Adrenal gland (tissue), 12 donors: ENCODE measurements around the gene MYL3. TPM values are rescaled to one million over a fixed set of nuclear protein-coding genes. Genes with fewer than 3 reads are reported as not detected.

Experiments
- DNase-seq, 7 donors: peaks; one replicate each; pipeline ENCODE4 v3.0.0-alpha.2; 2019 to 2020
- H3K27ac ChIP-seq, 5 donors: fragments of 200-600 bp; sonication (generic) in 4 of 5; 1 replicate in 3 of 5; 2 replicates in 2 of 5; pipeline versions ENCODE4 v1.5.1 to v1.8.0; 2016 to 2020; ENCODE audit warnings: mild to moderate bottlenecking in 1 of 5
- H3K27me3 ChIP-seq: fragments of 200-600 bp; 2 replicates; pipeline ENCODE4 v1.8.0; 2021
- H3K36me3 ChIP-seq, 2 donors: fragments of 200-600 bp; replicated peaks in 1 of 2; 1 replicate in 1 of 2; 2 replicates in 1 of 2; pipeline versions ENCODE4 v1.5.1 to v1.8.0; 2018 to 2022
- H3K4me1 ChIP-seq, 2 donors: fragments of 200-600 bp; replicated peaks in 1 of 2; 1 replicate in 1 of 2; 2 replicates in 1 of 2; pipeline versions ENCODE4 v1.5.1 to v1.8.0; 2018 to 2021
- H3K4me3 ChIP-seq, 4 donors: fragments of 200-600 bp; sonication (generic) in 3 of 4; one replicate each; pipeline ENCODE4 v1.5.1; 2016 to 2018
- H3K9me3 ChIP-seq, 3 donors: fragments of 200-600 bp; sonication (generic) in 1 of 3; replicated peaks in 1 of 3; 1 replicate in 2 of 3; 2 replicates in 1 of 3; pipeline versions ENCODE4 v1.5.1 to v1.8.0; 2016 to 2021
- POLR2A ChIP-seq, 2 donors: fragments of 450-650 bp; IDR thresholded peaks; one replicate each; pipeline ENCODE4 v1.6.1; 2017; ENCODE audit warnings: antibody characterized with exemption in 2 of 2, mild to moderate bottlenecking in 2 of 2, moderate library complexity in 1 of 2
- WGBS, 4 donors: extraction: QIAGEN DNeasy Blood & Tissue Kit in 2 of 4; methylation state at CpG; one replicate each; pipeline versions ENCODE4 v1.1.5 to v1.1.7; 2013 to 2017; 5-methylcytosine and 5-hydroxymethylcytosine counted together
- intact Hi-C, 2 donors: fragments of 100-400 bp; cut with DNase I; formaldehyde crosslinking; loops; one replicate each; pipeline versions ENCODE4 v1.14.1 to v1.15.0; 2022 to 2023
- polyA plus RNA-seq, 3 donors: library from polyadenylated mRNA; stranded (reverse); fragments of 200-250 nt in 2 of 3; fragments of 350-450 nt in 1 of 3; fragmentation: Illumina TruSeq in 1 of 3; extraction: RNeasy Lipid Tissue Mini Kit (QIAGEN cat#74804) in 1 of 3; gene quantifications; one replicate each; pipeline ENCODE4 v1.2.3, GENCODE V29; 2013 to 2014
- total RNA-seq, 9 donors: library from RNA; depleted of rRNA in 4 of 9; stranded (reverse); fragments of >200 nt in 4 of 9; fragments of 120-200 nt in 1 of 9; fragmentation: NEBNext Ultra II Directional in 1 of 9; extraction: Animal tissue kit (Norgen Biotek cat#: 25700) in 1 of 9; gene quantifications; one replicate each; pipeline versions ENCODE4 v1.1.0 to v1.2.4, GENCODE V29; 2013 to 2023
- TF ChIP-seq, protein P1 (sequence below), 6 experiments: fragments of 450-650 bp in 4 of 6; fragments of 200-600 bp in 2 of 6; sonication (generic) in 1 of 6; IDR thresholded peaks; 1 replicate in 5 of 6; 2 replicates in 1 of 6; pipeline versions ENCODE4 v1.5.1 to v1.8.0; 2016 to 2021; ENCODE audit warnings: antibody characterized with exemption in 6 of 6, mild to moderate bottlenecking in 2 of 6, moderate library complexity in 1 of 6
- donor health status: healthy with polysubstance abuse.
- donor health status: Bipolar disorder and iron deficiency.
- donor health status: DM: yes; HTN: yes; CAD: no.
- donor health status: DM: no; HTN: no; CAD: no.
- donor health status: DM: no; HTN: no; CAD: no.
- donor health status: DM: yes; HTN: yes; CAD: no.

The MYL3 gene
- total and polyA plus RNA-seq, 12 donors: 1.4 to 12.7 (median 4.6) TPM; not detected in 1

DNA sequence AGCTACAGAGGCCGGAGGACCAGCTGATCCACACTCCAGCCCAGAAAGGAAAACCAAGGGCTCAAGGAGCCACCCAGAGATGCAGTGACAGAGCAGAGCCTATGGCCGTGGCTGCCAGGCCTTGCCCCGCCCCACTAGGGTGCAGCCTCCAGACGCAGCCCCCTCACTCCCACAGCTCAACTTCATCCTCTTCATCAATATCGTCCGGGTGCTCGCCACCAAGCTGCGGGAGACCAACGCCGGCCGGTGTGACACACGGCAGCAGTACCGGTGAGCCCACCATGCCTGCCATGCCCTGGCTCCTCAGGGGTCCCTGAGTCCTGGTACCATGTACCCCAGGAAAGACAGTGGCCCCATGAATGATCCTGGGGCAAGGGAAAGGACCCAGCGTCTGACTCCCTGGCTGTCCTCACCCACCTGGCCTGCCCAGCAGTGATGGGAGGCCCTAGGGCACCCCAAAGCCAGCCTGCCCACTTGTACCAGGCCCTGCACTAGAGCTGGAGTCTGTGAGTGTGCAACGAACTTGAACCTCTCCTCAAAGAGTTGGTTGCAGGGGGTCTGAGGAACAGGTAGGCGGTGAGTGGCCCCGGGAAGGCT lies 38.4 kb upstream of the MYL3 start:
- no peak for TF ChIP-seq POLR2A (IDR thresholded peaks at IDR 0.05)
- TF ChIP-seq, protein P1, sequence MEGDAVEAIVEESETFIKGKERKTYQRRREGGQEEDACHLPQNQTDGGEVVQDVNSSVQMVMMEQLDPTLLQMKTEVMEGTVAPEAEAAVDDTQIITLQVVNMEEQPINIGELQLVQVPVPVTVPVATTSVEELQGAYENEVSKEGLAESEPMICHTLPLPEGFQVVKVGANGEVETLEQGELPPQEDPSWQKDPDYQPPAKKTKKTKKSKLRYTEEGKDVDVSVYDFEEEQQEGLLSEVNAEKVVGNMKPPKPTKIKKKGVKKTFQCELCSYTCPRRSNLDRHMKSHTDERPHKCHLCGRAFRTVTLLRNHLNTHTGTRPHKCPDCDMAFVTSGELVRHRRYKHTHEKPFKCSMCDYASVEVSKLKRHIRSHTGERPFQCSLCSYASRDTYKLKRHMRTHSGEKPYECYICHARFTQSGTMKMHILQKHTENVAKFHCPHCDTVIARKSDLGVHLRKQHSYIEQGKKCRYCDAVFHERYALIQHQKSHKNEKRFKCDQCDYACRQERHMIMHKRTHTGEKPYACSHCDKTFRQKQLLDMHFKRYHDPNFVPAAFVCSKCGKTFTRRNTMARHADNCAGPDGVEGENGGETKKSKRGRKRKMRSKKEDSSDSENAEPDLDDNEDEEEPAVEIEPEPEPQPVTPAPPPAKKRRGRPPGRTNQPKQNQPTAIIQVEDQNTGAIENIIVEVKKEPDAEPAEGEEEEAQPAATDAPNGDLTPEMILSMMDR (IDR thresholded peaks at IDR 0.05): no peak
- Histone ChIP-seq H3K4me1 (peaks cover 0 to 5% of the 10 kb centered on the region in 2 donors), H3K4me3 (no peak overlapping the region), H3K27ac (no peak overlapping the region), H3K9me3 (no peaks in the 10 kb centered on the region), H3K27me3 (peaks cover 11% of the 10 kb centered on the region), H3K36me3 (no peaks in the 10 kb centered on the region)
- 93 to 97% (median 93%) methylated on average over 6 to 17 of the region's 17 CpGs for WGBS, 4 donors
- DNase-seq: peak in 1 of 7 donors; percentile 4
- intact Hi-C loops: loop anchor here in 1 of 2 donors (5.0 kb wide), 1 partner anchor 39 kb away; the partner anchor contains the start of gene MYL3

DNA sequence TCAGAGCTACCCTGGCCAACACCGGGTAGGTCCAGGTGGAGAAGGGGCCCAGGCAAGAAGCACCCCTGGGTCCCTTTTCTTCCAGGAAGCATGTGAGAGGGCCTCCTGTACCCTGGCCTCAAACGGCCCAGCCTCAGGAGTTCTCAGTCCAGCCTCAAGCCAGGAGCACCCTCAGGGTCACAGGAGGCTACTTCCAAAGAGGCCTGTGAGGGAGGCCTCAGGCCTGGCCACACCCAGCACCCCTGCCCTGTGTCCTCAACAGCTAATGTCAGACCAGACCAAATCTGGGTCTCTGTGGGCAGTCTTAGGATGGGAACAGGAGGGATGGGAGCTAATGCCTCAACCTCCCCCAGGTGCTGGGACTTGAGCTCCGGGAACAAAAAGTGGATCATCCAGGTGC lies 37.8 kb upstream of the MYL3 start:
- Histone ChIP-seq H3K27me3 (peaks cover 11% of the 10 kb centered on the region), H3K27ac (no peak overlapping the region), H3K36me3 (no peaks in the 10 kb centered on the region), H3K9me3 (no peaks in the 10 kb centered on the region), H3K4me1 (peaks cover 0 to 5% of the 10 kb centered on the region in 2 donors), H3K4me3 (no peak overlapping the region)
- intact Hi-C loops: loop anchor here in 1 of 2 donors (5.0 kb wide), 1 partner anchor 39 kb away; the partner anchor contains the start of gene MYL3
- DNase-seq: no peak
- no peak for TF ChIP-seq POLR2A (IDR thresholded peaks at IDR 0.05)
- TF ChIP-seq, protein P1 (IDR thresholded peaks at IDR 0.05): no peak
- 70 to 87% (median 78%) methylated on average over 2 to 3 of the region's 3 CpGs for WGBS, 4 donors

DNA sequence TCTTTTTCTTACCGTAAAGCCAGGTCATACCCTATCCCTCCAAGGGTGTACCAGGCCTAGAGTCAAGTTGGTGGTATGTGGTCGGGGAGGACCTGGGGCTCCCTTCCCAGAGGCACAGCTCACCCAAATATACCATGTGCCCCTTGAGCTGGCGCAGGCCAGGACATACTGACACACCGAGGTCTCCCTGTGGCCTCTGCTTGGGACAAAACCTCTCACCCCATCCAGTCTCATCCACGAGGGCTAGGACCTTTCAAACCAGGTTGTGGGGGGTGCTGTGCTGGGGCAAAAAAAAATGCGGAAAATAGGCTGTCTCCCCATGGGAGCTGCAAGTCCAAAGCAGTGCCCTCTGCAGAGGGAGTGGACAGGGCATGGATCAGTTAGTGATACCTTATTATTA lies 37.1 kb upstream of the MYL3 start:
- no peaks in the 10 kb centered on the region for H3K9me3 ChIP-seq
- peaks cover 11% of the 10 kb centered on the region for H3K27me3 ChIP-seq
- no peaks in the 10 kb centered on the region for H3K36me3 ChIP-seq
- no peak for TF ChIP-seq POLR2A (IDR thresholded peaks at IDR 0.05)
- TF ChIP-seq, protein P1 (IDR thresholded peaks at IDR 0.05): no peak
- 83 to 93% (median 87%) methylated on average over 3 to 6 of the region's 6 CpGs for WGBS, 4 donors
- H3K27ac ChIP-seq: no peak overlapping the region
- intact Hi-C loops: loop anchor here in 1 of 2 donors (5.0 kb wide), 1 partner anchor 38 kb away; the partner anchor contains the start of gene MYL3
- H3K4me3 ChIP-seq: no peak overlapping the region
- H3K4me1 ChIP-seq: peaks cover 0 to 5% of the 10 kb centered on the region in 2 donors
- DNase-seq: no peak

DNA sequence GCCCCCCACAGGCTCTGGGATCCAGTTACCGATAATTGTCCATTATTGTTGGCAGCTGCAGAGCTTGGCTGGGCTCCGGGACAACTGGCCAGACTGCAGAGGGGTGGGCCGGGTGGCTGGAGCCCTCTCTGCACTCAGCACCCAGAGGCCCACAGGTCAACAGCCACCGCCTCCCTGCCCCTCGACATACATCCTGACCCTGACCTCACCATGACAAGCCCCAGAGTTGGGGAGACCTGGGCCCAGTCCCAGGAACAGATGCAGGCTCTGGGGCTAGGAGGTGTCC lies 36.7 kb upstream of the MYL3 start:
- H3K9me3 ChIP-seq: no peaks in the 10 kb centered on the region
- intact Hi-C loops: loop anchor here in 1 of 2 donors (5.0 kb wide), 1 partner anchor 38 kb away; the partner anchor contains the start of gene MYL3
- no peaks in the 10 kb centered on the region for H3K36me3 ChIP-seq
- peaks cover 0 to 5% of the 10 kb centered on the region in 2 donors for H3K4me1 ChIP-seq
- 62 to 92% (median 75%) methylated on average over 2 to 5 of the region's 5 CpGs; no CpG with 5 or more reads in 1 of the 4 donors for WGBS, 4 donors
- DNase-seq: no peak
- TF ChIP-seq, protein P1 (IDR thresholded peaks at IDR 0.05): no peak
- no peak for TF ChIP-seq POLR2A (IDR thresholded peaks at IDR 0.05)
- H3K4me3 ChIP-seq: no peak overlapping the region
- peaks cover 11% of the 10 kb centered on the region for H3K27me3 ChIP-seq
- H3K27ac ChIP-seq: no peak overlapping the region
